Retina (tissue), 1 donor: ENCODE data around the gene AASS.

Experiments
- DNase-seq: peaks from one replicate; pipeline ENCODE4 v3.0.0-alpha.2; 2016

The AASS gene

DNA sequence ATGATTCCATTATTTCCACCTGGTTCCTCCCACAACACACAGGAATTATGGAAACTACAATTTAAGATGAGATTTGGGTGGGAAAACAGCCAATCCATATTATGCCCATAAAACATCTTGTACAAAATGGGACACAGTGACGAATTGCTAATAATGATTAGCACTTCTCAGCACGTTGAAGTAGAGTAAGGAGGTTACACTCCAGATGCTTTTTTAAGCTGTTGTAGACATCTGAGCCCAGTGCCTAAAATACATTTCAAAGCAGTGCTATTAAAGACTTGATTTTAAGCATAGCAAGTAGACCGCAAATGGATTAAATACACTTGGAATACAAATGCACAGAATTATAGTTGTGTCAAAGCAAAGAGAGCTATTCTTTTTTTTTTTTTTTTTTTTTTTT lies 105.9 kb downstream of the AASS start:
- no peak for DNase-seq

DNA sequence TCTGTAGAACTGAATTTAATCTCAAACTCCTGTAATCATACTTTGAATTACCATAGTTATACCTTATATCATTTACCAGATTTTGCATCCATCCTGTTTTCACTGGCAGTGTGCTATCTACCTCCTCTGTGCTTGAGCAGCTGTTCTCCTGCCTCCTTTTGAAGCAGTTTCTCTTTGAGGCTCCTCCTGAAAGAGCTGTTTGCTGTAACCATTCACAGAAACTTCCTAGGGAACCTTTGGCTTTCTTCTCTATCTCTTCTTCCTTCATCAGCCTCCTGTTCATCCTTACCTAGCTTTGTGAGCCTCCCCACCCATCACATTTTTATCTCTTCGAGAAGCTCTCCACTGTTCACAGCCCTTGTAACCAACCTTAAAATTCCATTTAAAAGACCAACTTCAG lies 108.2 kb downstream of the AASS start:
- DNase-seq: no peak

DNA sequence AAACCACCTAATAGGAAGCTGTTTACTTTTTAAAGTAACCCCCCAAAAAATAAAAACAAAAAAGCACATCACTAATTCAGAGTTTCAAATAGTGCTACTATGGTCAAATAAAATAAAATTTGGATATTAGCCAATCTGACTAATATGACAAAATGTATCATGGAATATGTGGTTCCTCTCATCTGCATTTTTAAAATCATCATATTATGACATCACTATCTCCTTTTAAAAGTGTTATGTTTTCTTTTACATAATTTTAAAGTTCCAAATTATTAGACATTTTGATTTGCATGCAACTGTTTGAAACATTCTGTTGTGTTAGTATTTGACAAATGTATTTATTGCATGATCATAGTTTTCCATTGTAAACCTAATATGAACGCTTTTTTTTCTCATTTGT lies 110.4 kb downstream of the AASS start:
- no peak for DNase-seq

DNA sequence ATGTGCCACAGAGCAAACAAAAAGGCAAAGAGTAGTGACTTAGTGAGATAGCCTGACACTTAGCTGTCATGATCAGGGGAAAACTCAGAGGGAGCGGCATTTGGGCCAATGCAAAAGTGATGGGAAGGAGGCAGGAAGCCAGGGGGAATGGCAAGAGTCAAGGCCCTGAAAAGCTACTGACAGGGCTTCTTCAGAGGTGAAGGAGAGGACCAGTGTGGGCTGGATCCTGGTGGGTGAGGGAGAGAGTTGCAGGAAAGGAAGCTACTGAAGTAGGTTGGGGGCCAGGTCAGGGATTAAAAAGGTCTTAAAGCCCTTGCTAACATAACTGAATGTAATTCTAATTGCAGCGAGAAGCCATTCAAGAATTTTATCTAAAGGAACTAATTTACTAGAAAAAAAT lies 117.0 kb downstream of the AASS start:
- no peak for DNase-seq
